DMS153 (cell line): ENCODE measurements around the gene SHROOM3.

Source experiments
- DNase-seq: peaks from one replicate; lab custom pipeline; 2025; lab: John Stamatoyannopoulos, UW

Gene SHROOM3

GRCh38 chr4:76570141-76570973, 135.3 kb downstream of the SHROOM3 start:
- peak; percentile 44 for DNase-seq

GRCh38 chr4:76571274-76571673, 136.2 kb downstream of the SHROOM3 start:
- peak; percentile 73 for DNase-seq

GRCh38 chr4:76572224-76572623, 137.2 kb downstream of the SHROOM3 start:
- no peak for DNase-seq

GRCh38 chr4:76576824-76577223, 141.8 kb downstream of the SHROOM3 start:
- DNase-seq, result no peak

GRCh38 chr4:76578002-76578560, 143.1 kb downstream of the SHROOM3 start:
- DNase-seq, result no peak

GRCh38 chr4:76579596-76580375, 144.8 kb downstream of the SHROOM3 start:
- DNase-seq, result peak; percentile 67

- no peak for DNase-seq
Observed at GRCh38 chr4:76581077-76581962, 146.3 kb downstream of the SHROOM3 start.

GRCh38 chr4:76582074-76582816, 147.2 kb downstream of the SHROOM3 start:
- peak; percentile 58 for DNase-seq

- no peak for DNase-seq
Observed at GRCh38 chr4:76582817-76583087, 147.7 kb downstream of the SHROOM3 start.

- peak; percentile 53 for DNase-seq
Observed at GRCh38 chr4:76584241-76585152, 149.5 kb downstream of the SHROOM3 start.

GRCh38 chr4:76585272-76585671, 150.2 kb downstream of the SHROOM3 start:
- no peak for DNase-seq

GRCh38 chr4:76585897-76586360, 150.9 kb downstream of the SHROOM3 start:
- peak; percentile 82 for DNase-seq

- DNase-seq, result no peak
Observed at GRCh38 chr4:76588274-76588673, 153.2 kb downstream of the SHROOM3 start.

- no peak for DNase-seq
Observed at GRCh38 chr4:76589402-76589801, 154.4 kb downstream of the SHROOM3 start.

GRCh38 chr4:76589872-76590797, 155.1 kb downstream of the SHROOM3 start:
- no peak for DNase-seq

GRCh38 chr4:76590798-76591281, 155.8 kb downstream of the SHROOM3 start:
- no peak for DNase-seq

- no peak for DNase-seq
Observed at GRCh38 chr4:76591992-76592391, 157.0 kb downstream of the SHROOM3 start.

- no peak for DNase-seq
Observed at GRCh38 chr4:76592460-76592859, 157.4 kb downstream of the SHROOM3 start.

- DNase-seq, result peak; percentile 14
Observed at GRCh38 chr4:76594173-76594572, 159.1 kb downstream of the SHROOM3 start.
